Measurements from ENCODE around the gene SMYD3. TPM values are rescaled to one million over a fixed set of nuclear protein-coding genes. Genes with fewer than 3 reads are reported as not detected.

The SMYD3 gene
- total and polyA plus RNA-seq, 2 of the 13 experiments (the other 11 are each of a cell fraction or from before 2014, with no cell fraction given) = 27.7 to 35.8 TPM

DNA sequence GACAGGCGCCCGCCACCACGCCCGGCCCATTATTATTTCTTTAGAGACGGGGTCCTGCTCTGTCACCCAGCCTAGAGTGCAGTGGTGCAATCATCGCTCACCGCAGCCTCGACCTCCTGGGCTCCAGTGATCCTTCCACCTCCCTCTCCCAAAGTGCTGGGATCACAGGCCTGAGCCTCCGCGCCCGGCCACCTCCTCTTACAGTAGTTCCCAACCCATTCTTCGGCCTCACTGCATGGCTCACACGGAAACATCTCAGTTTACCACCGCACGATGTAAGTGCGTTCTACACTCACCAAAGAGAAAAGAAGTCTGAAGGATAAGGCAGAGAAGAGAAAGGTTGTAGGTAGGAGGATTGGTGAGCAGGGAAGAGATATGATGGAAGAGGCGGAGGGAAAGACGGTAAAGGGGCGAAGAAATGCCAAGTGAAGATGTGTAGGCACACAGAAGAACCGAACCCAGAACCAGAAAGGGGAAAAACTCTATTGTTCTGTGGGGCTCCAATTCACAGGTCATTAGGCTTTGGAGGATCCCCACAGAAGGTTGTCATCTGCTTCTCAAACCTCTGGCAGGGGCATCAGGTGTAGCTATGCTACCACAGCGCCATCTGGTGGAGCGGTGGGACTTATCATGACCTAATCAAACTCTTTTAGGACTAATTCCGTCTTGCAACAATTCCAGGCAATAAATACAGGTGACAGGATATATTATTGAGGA, 504.2 kb downstream of the SMYD3 start (continued):
- TF ChIP-seq, protein P1, sequence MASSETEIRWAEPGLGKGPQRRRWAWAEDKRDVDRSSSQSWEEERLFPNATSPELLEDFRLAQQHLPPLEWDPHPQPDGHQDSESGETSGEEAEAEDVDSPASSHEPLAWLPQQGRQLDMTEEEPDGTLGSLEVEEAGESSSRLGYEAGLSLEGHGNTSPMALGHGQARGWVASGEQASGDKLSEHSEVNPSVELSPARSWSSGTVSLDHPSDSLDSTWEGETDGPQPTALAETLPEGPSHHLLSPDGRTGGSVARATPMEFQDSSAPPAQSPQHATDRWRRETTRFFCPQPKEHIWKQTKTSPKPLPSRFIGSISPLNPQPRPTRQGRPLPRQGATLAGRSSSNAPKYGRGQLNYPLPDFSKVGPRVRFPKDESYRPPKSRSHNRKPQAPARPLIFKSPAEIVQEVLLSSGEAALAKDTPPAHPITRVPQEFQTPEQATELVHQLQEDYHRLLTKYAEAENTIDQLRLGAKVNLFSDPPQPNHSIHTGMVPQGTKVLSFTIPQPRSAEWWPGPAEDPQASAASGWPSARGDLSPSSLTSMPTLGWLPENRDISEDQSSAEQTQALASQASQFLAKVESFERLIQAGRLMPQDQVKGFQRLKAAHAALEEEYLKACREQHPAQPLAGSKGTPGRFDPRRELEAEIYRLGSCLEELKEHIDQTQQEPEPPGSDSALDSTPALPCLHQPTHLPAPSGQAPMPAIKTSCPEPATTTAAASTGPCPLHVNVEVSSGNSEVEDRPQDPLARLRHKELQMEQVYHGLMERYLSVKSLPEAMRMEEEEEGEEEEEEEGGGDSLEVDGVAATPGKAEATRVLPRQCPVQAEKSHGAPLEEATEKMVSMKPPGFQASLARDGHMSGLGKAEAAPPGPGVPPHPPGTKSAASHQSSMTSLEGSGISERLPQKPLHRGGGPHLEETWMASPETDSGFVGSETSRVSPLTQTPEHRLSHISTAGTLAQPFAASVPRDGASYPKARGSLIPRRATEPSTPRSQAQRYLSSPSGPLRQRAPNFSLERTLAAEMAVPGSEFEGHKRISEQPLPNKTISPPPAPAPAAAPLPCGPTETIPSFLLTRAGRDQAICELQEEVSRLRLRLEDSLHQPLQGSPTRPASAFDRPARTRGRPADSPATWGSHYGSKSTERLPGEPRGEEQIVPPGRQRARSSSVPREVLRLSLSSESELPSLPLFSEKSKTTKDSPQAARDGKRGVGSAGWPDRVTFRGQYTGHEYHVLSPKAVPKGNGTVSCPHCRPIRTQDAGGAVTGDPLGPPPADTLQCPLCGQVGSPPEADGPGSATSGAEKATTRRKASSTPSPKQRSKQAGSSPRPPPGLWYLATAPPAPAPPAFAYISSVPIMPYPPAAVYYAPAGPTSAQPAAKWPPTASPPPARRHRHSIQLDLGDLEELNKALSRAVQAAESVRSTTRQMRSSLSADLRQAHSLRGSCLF (CRISPR knock-in tag; IDR thresholded peaks at IDR 0.05; ENCODE audit: borderline replicate concordance) = no peak
- TF ChIP-seq ZNF367 (CRISPR knock-in tag; IDR thresholded peaks at IDR 0.05; ENCODE audit: borderline replicate concordance) (no peak), SUZ12 (IDR thresholded peaks at IDR 0.05; ENCODE audit: low read depth, low read length) (no peak), MED13 (CRISPR knock-in tag; IDR thresholded peaks at IDR 0.05) (no peak), ZNF563 (CRISPR knock-in tag; IDR thresholded peaks at IDR 0.05) (no peak), HOXA9 (CRISPR knock-in tag; IDR thresholded peaks at IDR 0.05; ENCODE audit: borderline replicate concordance) (no peak), SMC3 (IDR thresholded peaks at IDR 0.05; ENCODE audit: low read length) (peak; percentile 95)
- TF ChIP-seq, protein P2, sequence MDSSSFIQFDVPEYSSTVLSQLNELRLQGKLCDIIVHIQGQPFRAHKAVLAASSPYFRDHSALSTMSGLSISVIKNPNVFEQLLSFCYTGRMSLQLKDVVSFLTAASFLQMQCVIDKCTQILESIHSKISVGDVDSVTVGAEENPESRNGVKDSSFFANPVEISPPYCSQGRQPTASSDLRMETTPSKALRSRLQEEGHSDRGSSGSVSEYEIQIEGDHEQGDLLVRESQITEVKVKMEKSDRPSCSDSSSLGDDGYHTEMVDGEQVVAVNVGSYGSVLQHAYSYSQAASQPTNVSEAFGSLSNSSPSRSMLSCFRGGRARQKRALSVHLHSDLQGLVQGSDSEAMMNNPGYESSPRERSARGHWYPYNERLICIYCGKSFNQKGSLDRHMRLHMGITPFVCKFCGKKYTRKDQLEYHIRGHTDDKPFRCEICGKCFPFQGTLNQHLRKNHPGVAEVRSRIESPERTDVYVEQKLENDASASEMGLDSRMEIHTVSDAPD (CRISPR knock-in tag; IDR thresholded peaks at IDR 0.05) = no peak
